HEK293 (cell line): Measurements from ENCODE around the gene PCP2.
A peak's percentile ranks its signal among the peaks of the same experiment; 100 is the strongest.

Experiments
- CTCF ChIA-PET: fragments of 350-600 bp; formaldehyde crosslinking; extraction: SDS; loops from one replicate; lab custom pipeline; 2021; ENCODE audit warnings: antibody characterized with exemption; lab: Yijun Ruan, JAX
- POLR2A ChIA-PET: fragments of 300-600 bp; formaldehyde crosslinking; extraction: SDS; loops from one replicate; lab custom pipeline; 2020; ENCODE audit warnings: antibody characterized with exemption, inconsistent platforms; lab: Yijun Ruan, JAX
- H3K27ac ChIP-seq: fragments of 200-500 bp; sonication (Bioruptor generic); 2 replicates; pipeline ENCODE4 v1.5.1; 2014; ENCODE audit warnings: low read depth, low read length, control low read depth, inconsistent platforms; ENCODE audit errors: extremely low read depth
- H3K36me3 ChIP-seq, 2 experiments: fragments of 200-500 bp in 1 of 2; sonication (Bioruptor generic) in 1 of 2; 1 replicate in 1 of 2; 2 replicates in 1 of 2; pipeline ENCODE4 v1.5.1; 2014 to 2017; ENCODE audit warnings: inconsistent platforms in 2 of 2, low read length in 2 of 2; ENCODE audit not compliant: control insufficient read depth in 2 of 2, insufficient read depth in 1 of 2
- H3K4me1 ChIP-seq: fragments of 200-500 bp; sonication (Bioruptor generic); 2 replicates; pipeline ENCODE4 v1.5.1; 2014; ENCODE audit warnings: mild to moderate bottlenecking, low read length, inconsistent platforms; ENCODE audit not compliant: control insufficient read depth, insufficient read depth
- H3K4me3 ChIP-seq: 2 replicates; pipeline ENCODE4 v1.5.1; 2011; ENCODE audit warnings: low read depth, mild to moderate bottlenecking, control low read depth, low read length, moderate library complexity
- H3K9me3 ChIP-seq: fragments of 200-500 bp; sonication (Bioruptor generic); 2 replicates; pipeline ENCODE4 v1.5.1; 2014; ENCODE audit warnings: low read depth, low read length, inconsistent platforms; ENCODE audit not compliant: control insufficient read depth, insufficient read depth
- KLF9 ChIP-seq: fragments of 450-650 bp; formaldehyde crosslinking; IDR thresholded peaks from 2 replicates; pipeline ENCODE4 v1.5.1; 2016; ENCODE audit warnings: missing biosample characterization, missing genetic modification characterization, low read depth
- PRDM4 ChIP-seq: fragments of 450-650 bp; formaldehyde crosslinking; IDR thresholded peaks from 2 replicates; pipeline ENCODE4 v1.5.1; 2017; ENCODE audit warnings: missing biosample characterization, missing genetic modification characterization
- SCRT2 ChIP-seq: fragments of 450-650 bp; formaldehyde crosslinking; IDR thresholded peaks from 2 replicates; pipeline ENCODE4 v1.5.1; 2016; ENCODE audit warnings: missing biosample characterization, missing genetic modification characterization
- SP2 ChIP-seq: fragments of 450-650 bp; formaldehyde crosslinking; IDR thresholded peaks from 2 replicates; pipeline ENCODE4 v1.5.1; 2016; ENCODE audit warnings: missing biosample characterization, missing genetic modification characterization
- SP3 ChIP-seq: fragments of 450-650 bp; formaldehyde crosslinking; IDR thresholded peaks from 2 replicates; pipeline ENCODE4 v1.5.1; 2016; ENCODE audit warnings: missing biosample characterization, missing genetic modification characterization
- ZBTB26 ChIP-seq: fragments of 450-650 bp; formaldehyde crosslinking; optimal IDR thresholded peaks from 2 replicates; pipeline ENCODE3; 2016; ENCODE audit warnings: missing biosample characterization, mild to moderate bottlenecking, missing genetic modification characterization
- ZBTB8A ChIP-seq: fragments of 450-650 bp; formaldehyde crosslinking; IDR thresholded peaks from 2 replicates; pipeline ENCODE4 v1.5.1; 2016; ENCODE audit warnings: missing biosample characterization, missing genetic modification characterization
- ZNF148 ChIP-seq: fragments of 450-650 bp; formaldehyde crosslinking; IDR thresholded peaks from 2 replicates; pipeline ENCODE4 v1.5.0; 2017; ENCODE audit warnings: missing biosample characterization, missing genetic modification characterization, borderline replicate concordance
- ZNF561 ChIP-seq: fragments of 450-650 bp; IDR thresholded peaks from 2 replicates; pipeline ENCODE4 v1.5.1; 2018; ENCODE audit warnings: missing biosample characterization, missing genetic modification characterization, borderline replicate concordance
- ZSCAN4 ChIP-seq: fragments of 450-650 bp; formaldehyde crosslinking; IDR thresholded peaks from 2 replicates; pipeline ENCODE4 v1.5.1; 2017; ENCODE audit warnings: missing biosample characterization, missing genetic modification characterization

PCP2 gene

GRCh38 chr19:7622933-7623685, 10.4 kb downstream of the PCP2 start:
- Histone ChIP-seq H3K27ac (no peak overlapping the region), H3K36me3 (peaks cover 0 to 89% of the 10 kb centered on the region in 2 experiments; a peak in 2 of 3 replicates)
- POLR2A ChIA-PET = interaction anchor here (0.9 to 1.8 kb wide), 2 partner anchors 14 to 17 kb away, joined by 4 to 6 read pairs; partner anchors contain the start of gene STXBP2

More at GRCh38 chr19:7622933-7623685, 10.4 kb downstream of the PCP2 start:
- no peaks in the 10 kb centered on the region; the same call in 1 of the 2 replicates for H3K4me1 ChIP-seq
- CTCF ChIA-PET = interaction anchor here (0.6 to 1.7 kb wide), 2 partner anchors 22 to 54 kb away, joined by 3 to 7 read pairs; no protein-coding TSS in a partner anchor
- TF ChIP-seq ZNF561 (tag by site-specific recombination) (no peak), PRDM4 (tag by site-specific recombination) (no peak), KLF9 (0 out of 2 replicates have a peak, but pooled peaks have one; percentile 15), ZNF148 (tag by site-specific recombination) (no peak), SCRT2 (tag by site-specific recombination) (peak; percentile 52; the same call in 1 of the 2 replicates), ZBTB8A (peak; percentile 67; the same call in 1 of the 2 replicates), SP2 (tag by site-specific recombination) (peak; percentile 54), ZBTB26 (peak; percentile 23), ZSCAN4 (tag by site-specific recombination) (peak; percentile 62; the same call in 1 of the 2 replicates), SP3 (tag by site-specific recombination) (0 out of 2 replicates have a peak, but pooled peaks have one; percentile 11)
- H3K9me3 ChIP-seq = no peaks in the 10 kb centered on the region
- H3K4me3 ChIP-seq = no peak overlapping the region
